Activated T-cell treated with anti-CD3 and anti-CD28 coated beads, Interleukin-2, amount 50 U/mL, for 1 hour (primary cell): Measurements from ENCODE around the gene EIF4B.

Experiments
- DNase-seq: peaks from one replicate; pipeline ENCODE4 v3.0.0-alpha.2; 2020

Gene EIF4B

DNA sequence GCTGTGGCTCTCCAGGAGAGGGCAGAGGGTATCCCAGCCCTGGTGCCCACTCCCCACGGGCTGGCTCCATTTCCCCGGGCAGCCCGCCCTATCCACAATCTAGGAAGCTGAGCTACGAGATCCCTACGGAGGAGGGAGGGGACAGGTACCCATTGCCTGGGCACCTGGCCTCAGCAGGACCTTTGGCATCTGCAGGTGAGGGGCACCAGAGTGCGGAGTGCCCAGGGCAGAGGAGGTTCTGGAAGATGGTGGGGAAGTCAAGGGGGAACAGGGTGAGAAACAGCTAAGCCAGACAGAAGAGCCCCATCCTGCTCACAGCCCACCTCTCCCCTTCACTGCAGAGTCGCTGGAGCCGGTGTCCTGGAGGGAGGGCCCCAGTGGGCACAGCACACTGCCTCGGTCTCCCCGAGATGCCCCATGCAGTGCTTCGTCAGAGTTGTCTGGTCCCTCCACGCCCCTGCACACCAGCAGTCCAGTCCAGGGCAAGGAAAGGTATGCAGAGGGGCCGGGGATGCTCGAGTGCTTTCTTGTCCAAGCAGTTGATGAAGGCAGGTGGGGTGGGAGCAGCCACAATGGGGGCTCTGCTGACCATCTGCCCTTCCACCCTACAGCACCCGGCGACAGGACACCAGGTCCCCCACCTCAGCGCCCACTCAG, 53.9 kb downstream of the EIF4B start:
- peak; percentile 15 for DNase-seq

DNA sequence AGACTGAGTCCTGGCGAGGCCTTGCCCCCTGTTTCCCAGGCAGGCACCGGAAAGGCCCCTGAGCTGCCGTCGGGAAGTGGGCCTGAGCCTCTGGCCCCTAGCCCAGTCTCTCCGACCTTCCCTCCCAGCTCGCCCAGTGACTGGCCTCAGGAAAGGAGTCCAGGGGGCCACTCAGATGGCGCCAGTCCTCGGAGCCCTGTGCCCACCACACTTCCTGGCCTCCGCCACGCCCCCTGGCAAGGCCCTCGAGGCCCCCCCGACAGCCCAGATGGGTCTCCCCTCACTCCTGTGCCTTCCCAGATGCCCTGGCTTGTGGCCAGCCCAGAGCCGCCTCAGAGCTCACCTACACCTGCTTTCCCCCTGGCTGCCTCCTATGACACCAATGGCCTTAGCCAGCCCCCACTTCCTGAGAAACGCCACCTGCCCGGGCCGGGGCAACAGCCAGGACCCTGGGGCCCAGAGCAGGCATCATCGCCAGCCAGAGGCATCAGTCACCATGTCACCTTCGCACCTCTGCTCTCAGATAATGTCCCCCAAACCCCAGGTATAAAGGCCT, 54.5 kb downstream of the EIF4B start:
- DNase-seq = peak; percentile 19

DNA sequence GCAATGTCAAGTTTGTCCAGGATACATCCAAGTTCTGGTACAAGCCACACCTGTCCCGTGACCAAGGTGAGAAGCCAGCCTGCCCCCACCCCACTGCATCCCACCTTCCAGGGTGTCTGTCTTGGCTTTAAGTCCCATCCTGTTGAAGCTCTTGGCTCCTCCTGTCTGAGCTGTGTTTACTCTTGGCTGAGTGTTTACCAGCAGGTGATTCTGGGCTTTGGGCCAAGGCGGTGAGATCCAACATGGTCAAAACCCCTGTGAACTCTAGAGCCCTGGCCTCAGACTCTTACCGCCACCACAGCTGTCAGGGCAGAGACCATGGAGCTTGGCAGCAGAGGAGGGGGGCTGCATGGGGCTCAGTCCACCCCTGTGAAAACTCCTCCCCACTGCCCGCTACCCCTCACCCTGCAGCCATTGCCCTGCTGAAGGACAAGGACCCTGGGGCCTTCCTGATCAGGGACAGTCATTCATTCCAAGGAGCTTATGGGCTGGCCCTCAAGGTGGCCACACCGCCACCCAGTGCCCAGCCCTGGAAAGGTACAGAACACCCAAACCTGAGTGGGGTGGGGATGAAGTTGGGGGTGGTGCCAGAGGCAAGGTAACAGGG, 55.3 kb downstream of the EIF4B start:
- DNase-seq = peak; percentile 25

DNA sequence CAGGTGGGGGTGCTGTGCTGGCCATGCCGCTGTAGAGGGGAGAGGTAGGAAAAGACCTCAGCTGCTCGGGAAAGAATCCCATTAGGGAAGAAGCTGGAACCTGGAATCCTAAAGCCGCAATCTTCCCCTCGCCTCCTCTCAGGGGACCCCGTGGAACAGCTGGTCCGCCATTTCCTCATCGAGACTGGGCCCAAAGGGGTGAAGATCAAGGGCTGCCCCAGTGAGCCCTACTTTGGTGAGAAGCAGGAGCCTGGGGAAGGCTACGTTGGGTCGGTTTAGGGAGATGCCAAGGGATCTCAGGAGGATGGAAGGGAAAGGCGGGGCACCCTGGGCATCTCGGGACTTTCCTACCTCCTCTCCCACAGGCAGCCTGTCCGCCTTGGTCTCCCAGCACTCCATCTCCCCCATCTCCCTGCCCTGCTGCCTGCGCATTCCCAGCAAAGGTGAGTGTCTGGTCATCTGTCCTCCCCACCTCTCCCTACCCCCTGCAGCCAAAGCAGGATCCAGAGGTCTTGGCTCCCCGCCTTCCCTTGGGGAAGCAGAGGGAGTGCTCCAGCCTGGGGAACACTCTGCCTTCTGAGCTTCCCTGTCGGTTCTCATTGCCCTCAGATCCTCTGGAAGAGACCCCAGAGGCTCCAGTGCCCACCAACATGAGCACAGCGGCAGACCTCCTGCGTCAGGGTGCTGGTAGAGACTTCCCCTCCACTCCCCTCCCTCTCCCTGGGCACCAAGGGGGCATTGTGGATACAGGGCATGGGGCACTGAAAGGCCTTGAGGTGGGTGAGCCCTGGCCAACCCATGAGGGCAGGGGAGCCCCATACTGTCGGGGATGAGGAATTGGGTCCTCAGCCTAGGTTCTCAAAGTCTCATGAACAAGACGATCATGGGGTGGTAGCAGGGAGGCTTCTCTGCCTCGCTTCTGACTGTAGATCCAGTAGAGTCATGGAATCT, 56.0 kb downstream of the EIF4B start:
- peak; percentile 18 for DNase-seq

DNA sequence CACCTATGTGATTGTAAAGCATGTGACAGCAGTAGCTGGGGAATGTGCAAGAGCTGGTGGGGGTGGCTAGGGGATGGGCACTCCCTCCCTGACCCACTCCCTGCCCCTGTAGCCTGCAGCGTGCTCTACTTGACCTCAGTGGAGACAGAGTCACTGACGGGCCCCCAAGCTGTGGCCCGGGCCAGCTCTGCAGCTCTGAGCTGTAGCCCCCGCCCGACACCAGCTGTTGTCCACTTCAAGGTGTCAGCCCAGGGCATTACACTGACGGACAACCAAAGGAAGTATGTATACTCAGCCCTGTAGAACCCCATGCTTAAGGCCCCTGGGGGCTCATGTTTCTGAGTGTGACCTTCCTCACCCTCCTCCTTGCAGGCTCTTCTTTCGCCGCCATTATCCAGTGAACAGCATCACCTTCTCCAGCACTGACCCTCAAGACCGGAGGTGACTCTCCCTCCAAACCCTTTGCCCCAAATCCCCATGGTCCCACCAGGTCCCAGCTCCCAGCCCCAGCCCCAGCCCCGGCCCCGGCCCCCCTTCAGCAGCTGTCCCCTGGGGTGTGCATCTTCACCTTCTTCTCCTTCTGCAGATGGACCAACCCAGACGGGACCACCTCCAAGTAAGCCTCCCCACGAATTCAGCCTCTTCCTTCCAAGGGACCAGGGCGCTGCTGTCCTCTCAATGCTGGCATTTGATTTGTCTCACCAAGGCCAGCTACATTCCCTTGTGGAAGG, 56.9 kb downstream of the EIF4B start:
- DNase-seq = peak; percentile 13

DNA sequence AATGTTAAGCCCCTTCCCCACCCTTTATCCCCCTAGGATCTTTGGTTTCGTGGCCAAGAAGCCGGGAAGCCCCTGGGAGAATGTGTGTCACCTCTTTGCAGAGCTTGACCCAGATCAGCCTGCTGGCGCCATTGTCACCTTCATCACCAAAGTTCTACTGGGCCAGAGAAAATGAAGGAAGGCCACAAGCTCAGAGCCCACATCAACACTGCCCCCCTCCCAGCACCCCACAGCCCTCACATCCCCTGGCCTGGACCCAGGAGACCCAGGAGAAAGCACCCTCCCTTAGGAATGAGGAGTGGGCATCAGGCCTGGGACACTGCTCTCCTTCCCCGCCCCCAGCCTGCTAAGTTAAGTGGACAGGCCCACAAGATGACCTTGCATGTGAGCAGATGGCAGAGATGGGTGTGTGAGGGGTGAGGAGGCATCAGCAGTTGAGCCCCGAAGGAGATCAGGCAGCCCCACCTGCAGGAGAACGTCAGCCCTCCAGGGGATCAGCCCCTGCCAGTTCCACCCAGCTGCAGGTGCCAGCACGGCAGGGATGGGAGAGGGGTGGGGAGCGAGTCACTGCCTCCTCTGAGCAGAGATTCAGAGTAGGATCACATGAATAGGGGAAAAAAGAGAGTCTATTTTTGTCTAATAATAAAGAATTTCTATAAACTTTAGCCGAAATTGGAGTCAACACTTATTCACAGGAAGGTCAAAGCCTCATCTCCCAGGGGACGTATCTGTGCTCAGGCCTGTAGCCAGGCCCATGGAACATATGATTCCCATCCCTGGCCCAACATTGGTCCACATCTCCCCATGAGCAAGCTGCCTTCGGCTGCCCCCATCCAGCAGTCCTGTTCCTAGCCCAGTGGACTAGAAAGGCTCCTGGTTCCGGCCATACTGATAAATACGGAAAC, 57.7 kb downstream of the EIF4B start:
- DNase-seq = peak; percentile 15

DNA sequence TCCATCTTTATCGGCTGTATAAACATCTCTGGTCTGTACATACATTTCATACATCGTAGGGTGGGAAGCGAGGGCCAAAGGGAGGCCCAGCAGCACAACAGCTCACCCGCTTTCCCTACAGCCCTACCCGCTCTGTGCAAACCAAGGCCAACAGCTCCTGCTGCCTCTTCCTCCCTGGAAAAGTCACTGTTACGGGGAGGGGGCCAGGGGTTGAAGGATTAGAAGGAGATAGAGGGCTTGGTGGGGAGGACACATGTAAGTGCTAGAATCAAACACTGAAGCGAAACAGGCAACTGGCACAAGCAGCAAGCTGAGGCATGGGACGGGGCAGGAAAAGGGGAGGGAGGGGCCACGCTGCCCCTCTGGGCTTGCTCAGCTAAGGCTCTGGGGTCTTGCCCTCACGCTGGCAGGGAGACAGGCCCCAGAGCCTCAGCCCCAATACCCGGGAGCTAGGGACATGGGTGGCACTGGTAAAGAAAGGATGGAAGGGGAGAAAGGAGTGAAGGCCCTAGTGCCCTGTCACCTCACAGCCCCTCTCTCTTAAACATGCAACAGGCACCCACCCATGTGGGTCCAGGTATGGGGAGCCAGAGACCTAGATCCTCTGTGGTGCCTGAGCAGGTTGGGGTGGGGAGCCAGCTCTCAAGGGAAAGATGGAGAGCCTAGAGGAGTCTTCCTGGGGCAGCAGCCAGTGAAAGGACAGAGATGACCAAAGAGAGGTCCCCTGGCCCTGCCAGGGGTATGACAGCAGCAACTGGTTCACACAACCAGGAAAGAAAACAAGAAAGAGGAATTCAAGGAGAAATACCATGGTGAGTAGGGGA, 58.6 kb downstream of the EIF4B start:
- peak; percentile 14 for DNase-seq

DNA sequence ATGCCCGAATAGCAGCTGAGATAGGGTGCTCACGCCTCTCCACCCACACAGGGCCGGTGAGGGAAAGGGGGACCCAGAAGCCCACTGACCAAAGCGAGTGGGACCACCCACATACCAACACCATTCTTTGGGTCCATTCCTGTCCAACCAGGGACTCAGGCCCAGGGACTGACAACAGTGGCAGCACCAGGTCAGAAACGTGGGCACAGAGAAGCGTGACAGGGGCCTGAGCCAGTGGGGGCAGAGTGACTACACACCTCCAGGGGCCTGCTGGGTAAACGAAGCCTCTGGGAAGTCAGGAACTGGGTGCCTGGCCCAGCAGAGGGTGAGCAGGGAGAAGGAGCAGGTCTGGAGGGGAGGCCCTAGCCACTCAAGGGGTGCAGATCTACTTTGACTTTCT, 59.2 kb downstream of the EIF4B start:
- no peak for DNase-seq

DNA sequence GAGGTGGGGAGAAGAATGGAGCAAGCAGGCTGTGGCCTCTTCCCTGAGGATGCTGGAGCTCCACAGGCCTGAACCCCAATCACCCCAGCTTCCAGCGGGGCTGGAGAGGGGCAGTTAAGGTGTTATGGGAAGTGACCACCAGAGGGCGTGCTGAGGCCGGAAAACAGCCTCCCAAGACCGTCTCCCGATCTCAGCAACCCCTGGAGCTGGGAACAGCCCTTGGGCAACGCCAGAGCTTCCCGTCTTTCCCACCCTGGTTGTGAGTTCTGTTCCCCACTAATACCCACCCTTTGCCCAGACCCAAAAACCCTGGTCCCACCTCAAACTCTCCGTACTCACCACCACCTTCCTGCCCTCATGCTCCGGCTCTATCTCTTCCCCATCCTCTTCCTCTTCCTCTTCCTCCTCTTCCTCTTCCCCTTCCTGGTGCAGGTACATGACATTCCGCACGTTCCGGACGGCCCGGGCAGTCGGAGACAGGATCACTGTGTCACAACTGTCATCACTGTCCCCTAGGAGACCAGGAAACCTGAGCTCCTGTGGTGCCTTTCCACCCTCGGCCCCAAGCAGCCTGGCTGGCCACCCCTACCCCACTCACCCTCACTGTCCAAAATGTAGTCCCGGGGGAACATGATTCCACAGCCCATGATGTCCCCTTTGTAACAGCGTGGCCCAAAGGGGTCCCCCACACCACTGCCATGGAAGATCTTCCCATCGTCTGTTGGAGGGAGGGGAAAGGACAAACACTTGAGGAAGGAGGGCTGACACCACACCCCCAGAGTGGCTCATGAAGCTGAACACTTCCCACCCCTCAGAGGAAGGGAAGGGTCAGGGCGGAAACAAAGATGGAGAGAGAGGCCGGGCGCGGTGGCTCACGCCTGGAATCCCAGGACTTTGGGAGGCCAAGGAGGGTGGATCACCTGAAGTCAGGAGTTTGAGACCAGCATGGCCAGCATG, 60.0 kb downstream of the EIF4B start:
- peak; percentile 73 for DNase-seq

DNA sequence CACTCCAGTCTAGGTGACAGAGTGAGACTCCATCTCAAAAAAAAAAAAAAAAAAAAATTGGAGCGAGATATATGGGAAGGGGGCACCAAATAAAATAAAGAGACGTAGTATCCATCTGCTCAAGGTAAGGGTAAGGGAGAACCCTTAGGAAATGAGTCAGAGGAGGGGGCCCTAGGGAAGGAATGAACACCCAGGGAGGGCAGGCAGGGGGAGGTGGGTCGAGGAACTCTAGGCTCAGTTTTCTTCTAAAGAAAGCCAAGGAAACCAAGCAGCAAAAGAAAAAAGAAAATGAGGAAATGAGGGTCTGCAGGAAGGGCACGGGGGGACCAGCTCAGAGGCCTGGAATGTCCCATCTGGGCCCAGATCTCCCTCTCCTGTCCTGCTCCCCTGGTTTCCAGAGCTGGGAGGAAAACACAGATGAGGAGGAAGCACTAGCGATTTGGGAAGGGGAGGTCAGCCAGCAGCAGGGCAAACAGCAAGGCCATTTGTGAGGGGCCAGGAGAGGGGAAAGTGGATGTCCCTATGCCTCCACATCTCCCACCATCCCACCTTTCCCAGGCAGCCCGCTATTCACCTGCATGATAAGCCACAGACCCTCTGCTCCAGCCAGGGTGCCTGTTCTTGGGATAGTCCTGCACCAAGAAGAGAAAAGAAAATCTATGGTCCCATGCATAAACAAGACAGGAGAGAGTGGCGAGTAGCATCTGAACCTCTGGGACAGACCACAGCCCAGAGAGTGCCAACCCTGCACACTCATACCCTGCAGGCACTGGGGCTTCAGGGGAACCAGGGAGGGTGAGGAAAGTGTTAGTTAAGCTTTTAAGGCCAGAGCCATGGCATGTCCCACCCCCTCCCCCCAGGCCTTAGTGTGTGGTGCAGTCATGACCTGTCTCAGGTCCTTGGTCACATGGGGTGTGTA, 61.1 kb downstream of the EIF4B start:
- DNase-seq = no peak

DNA sequence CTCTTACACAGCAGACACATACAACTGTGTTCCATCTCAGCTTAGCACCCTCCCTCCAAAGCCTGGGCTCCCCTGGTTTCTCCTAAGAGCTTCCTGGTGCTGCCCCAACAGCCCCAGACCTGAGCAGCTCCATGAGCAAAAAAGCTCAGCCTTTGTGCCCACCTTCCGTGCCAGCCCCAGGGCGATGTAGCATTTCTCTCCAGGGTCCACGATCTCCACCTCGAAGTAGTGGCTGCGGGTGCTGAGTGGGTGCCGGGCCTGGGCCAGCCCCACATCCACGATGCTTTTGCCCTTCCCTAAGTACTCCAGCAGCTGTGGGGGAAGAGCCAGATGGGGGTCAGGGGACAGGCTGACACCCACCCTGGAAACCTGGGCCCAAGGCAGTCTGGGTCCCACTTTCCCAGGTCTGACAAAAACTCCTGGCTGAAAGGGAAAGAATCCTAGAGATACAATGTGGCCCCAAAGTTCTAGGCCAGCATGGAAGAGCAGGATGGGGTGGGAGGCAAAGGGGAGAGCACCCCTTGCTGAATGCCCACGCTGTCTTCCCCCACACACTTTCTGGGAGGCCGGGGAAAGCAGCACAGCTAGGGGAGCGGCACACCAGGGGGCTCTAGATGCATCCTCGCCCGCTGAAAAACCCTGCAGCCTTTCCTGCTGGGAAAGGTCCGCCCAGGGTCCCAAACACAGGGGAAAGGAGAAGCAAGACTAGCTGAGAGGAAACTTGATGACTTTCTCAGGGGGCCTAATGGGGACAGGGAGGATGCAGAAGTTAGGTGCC, 61.9 kb downstream of the EIF4B start:
- DNase-seq = no peak

DNA sequence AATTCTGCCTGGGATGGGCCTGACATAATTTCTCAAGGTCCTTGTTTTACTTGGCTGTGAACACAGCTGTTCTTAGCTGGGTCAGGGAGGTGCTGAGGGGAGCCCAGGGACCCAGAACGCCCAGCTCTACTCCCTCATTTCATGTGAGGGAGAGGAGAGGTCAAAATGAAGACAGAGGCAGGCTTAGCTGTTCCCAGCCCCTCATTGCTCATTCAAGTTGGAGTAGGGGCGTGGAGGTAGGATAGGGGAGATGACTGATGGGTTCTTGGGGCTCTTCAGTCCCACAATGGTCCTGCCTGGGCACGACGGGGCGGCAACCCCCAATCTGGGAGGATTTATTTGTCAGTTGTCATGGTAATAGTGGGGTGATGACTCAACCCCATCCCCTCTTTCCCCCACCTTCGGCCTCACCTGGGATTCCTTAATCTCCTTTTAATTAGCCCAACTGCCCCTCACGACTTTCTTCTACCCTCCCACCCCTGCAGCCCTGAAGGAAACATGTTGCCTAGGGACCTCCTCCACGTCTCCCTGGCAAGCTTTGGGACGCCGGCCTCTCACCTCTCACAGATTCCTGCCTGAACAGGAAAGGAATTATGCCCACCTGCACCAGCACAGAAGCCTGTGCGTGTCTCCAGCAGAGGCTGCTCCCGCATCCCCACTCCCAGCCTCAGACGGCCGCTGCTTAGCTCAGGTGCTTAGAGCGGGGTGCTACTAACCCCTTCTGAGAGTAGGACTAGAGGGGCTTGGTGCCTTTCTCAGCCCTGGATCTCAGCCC, 62.7 kb downstream of the EIF4B start:
- DNase-seq = no peak

DNA sequence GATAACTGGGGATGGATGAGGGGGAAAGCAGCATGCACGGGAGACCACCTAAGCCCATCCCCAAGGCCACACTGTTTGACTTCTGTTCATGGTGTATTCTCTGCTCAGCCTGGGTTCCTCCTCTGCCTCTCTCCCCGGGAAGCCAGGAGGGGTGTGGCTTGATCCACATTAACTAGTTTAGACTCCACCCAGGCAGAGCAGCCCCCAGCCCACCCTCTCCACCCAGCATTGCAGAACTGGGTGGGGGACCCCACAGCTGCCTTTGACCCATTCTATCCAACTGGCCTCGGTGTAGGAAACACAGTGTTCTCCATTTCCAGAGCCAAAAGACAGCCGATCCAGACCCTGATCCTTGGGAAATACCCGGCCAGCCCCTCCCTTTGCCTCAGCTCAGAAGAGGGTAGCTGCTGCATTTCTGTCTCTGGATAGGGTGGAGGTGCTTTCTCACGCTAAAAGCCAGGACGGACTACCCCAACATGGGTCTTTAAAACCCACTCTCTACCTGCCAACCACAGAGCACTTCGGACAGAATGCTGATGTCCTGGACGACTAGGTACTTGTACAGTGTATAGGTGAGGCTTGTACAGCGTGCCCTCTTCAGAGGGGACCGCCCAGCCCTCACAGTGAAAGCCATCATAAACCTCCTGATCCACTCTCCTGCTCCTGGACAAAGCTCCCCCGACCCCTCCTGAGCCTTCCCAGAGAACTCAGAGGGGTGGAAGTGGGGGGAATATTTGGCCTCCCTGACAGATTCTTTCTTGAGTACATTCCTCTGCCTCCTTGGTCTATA, 63.6 kb downstream of the EIF4B start:
- DNase-seq = no peak

DNA sequence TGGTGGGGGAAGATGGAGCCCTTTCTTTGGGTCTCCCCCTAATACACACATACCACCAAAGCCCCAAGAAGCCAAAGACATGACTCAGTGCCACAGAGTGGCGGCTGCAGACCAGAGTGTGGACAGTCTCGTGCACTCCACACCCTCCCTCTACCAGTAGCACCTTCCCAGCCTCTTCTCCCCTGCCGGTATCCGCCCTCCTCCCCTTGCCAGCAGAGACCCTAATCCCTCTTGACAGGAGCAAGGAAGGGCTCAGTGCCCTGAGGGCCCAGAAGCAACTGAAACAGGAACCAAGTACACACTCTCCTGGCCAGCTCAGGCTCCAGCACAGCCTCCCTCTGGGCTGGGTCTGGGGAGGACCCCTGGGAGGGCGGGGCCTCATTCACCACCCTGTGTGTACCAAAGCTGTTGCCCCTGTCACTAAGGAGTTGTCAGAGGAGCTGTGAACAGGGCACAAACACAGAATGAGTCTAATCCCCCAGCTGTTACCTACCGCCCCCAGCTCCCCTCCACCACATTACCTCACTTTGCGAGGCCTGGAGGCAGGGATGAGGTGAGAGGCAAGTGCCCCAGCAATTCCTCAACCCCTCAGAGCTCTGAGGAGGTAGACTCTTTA, 64.7 kb downstream of the EIF4B start:
- no peak for DNase-seq
